Gastrocnemius medialis (tissue), 4 donors: ENCODE results near the gene ADPRHL1. TPM values are rescaled to one million over a fixed set of nuclear protein-coding genes. Genes with fewer than 3 reads are reported as not detected.

ENCODE experiments used
- ATAC-seq, 2 donors: fragments of 150-250 bp; one replicate each; pipeline ENCODE4 v1.9.1; 2016
- DNase-seq, 2 donors: peaks; one replicate each; pipeline ENCODE4 v3.0.0-alpha.2; 2019
- H3K27ac ChIP-seq, 4 donors: fragments of 200-600 bp; sonication (generic); 1 replicate in 1 of 4; 2 replicates in 3 of 4; pipeline ENCODE4 v1.5.1; 2016 to 2018; ENCODE audit warnings: mild to moderate bottlenecking in 2 of 4, moderate library complexity in 1 of 4
- H3K27me3 ChIP-seq, 3 donors: fragments of 200-600 bp; sonication (generic) in 2 of 3; 1 replicate in 1 of 3; 2 replicates in 2 of 3; pipeline versions ENCODE4 v1.5.1 to v1.6.0; 2016 to 2019; ENCODE audit warnings: mild to moderate bottlenecking in 1 of 3, moderate library complexity in 1 of 3
- H3K36me3 ChIP-seq, 2 donors: fragments of 200-600 bp; sonication (generic) in 1 of 2; one replicate each; pipeline ENCODE4 v1.5.1; 2017 to 2018
- H3K4me1 ChIP-seq, 2 donors: fragments of 200-600 bp; sonication (generic) in 1 of 2; one replicate each; pipeline ENCODE4 v1.5.1; 2016 to 2017; ENCODE audit warnings: mild to moderate bottlenecking in 2 of 2
- H3K4me3 ChIP-seq, 4 donors: fragments of 200-600 bp; sonication (generic) in 3 of 4; 1 replicate in 1 of 4; 2 replicates in 3 of 4; pipeline ENCODE4 v1.5.1; 2016 to 2019; ENCODE audit warnings: mild to moderate bottlenecking in 2 of 4
- H3K9me3 ChIP-seq, 3 donors: fragments of 200-600 bp; sonication (generic) in 2 of 3; 1 replicate in 1 of 3; 2 replicates in 2 of 3; pipeline ENCODE4 v1.5.1; 2016 to 2019
- CTCF ChIP-seq, 5 experiments: fragments of 450-650 bp in 3 of 5; fragments of 200-600 bp in 2 of 5; sonication (generic) in 2 of 5; IDR thresholded peaks in 4 of 5; conservative IDR thresholded peaks in 1 of 5; 1 replicate in 4 of 5; 2 replicates in 1 of 5; pipeline ENCODE4 v1.5.1; 2016 to 2019; ENCODE audit warnings: antibody characterized with exemption in 5 of 5, mild to moderate bottlenecking in 3 of 5, moderate library complexity in 3 of 5
- POLR2A ChIP-seq, 2 donors: fragments of 450-650 bp; IDR thresholded peaks; one replicate each; pipeline ENCODE4 v1.6.1; 2017; ENCODE audit warnings: antibody characterized with exemption in 2 of 2, mild to moderate bottlenecking in 2 of 2, moderate library complexity in 2 of 2
- in situ Hi-C, 4 donors: fragments of 200-750 bp; cut with MboI; loops; one replicate each; pipeline versions ENCODE4 v1.15.0 to v1.8.0; 2017; ENCODE audit warnings: low sequenced_read_pairs in 4 of 4
- intact Hi-C: fragments of 100-400 bp; cut with DNase I; formaldehyde crosslinking; loops from one replicate; pipeline ENCODE4 v1.15.1; 2023; ENCODE audit warnings: low total_unique reads
- total RNA-seq, 4 donors: library from RNA; depleted of rRNA; stranded (reverse); fragments of >200 nt; gene quantifications; one replicate each; pipeline versions ENCODE4 v1.1.0 to v1.2.3, GENCODE V29; 2016

The ADPRHL1 gene
- total RNA-seq, 4 donors from 2014 or later = 224 to 354 (median 295) TPM

GRCh38 chr13:113428469-113428865 lies 24.8 kb downstream of the ADPRHL1 start:
- Histone ChIP-seq H3K36me3 (peaks cover 0 to 26% of the 10 kb centered on the region in 2 donors), H3K9me3 (no peaks in the 10 kb centered on the region), H3K4me3 (no peak overlapping the region), H3K27ac (peak overlapping the region; percentile 4 to 73 (median 24)), H3K4me1 (no peaks in the 10 kb centered on the region), H3K27me3 (no peaks in the 10 kb centered on the region)
- intact Hi-C loops = no loop called here
- ATAC-seq (no peak), DNase-seq (no peak)
- in situ Hi-C loops = no loop called here
- TF ChIP-seq POLR2A (IDR thresholded peaks at IDR 0.05) (no peak), CTCF (IDR thresholded peaks at IDR 0.05 in 4 of 5, conservative IDR thresholded peaks at IDR 0.05 in 1 of 5) (no peak)

- Histone ChIP-seq H3K27me3 (no peaks in the 10 kb centered on the region), H3K9me3 (no peaks in the 10 kb centered on the region), H3K4me3 (no peak overlapping the region), H3K27ac (peak overlapping the region; percentile 22 to 73 (median 28)), H3K36me3 (peaks cover 0 to 33% of the 10 kb centered on the region in 2 donors), H3K4me1 (no peaks in the 10 kb centered on the region)
- intact Hi-C loops (no loop called here), in situ Hi-C loops (no loop called here)
- DNase-seq (no peak), ATAC-seq (no peak)
- TF ChIP-seq POLR2A (IDR thresholded peaks at IDR 0.05) (no peak), CTCF (IDR thresholded peaks at IDR 0.05 in 4 of 5, conservative IDR thresholded peaks at IDR 0.05 in 1 of 5) (no peak)
Observed at GRCh38 chr13:113427562-113428468, 25.5 kb downstream of the ADPRHL1 start.

GRCh38 chr13:113426591-113426986 lies 26.7 kb downstream of the ADPRHL1 start:
- TF ChIP-seq POLR2A (IDR thresholded peaks at IDR 0.05) = no peak
- TF ChIP-seq CTCF (IDR thresholded peaks at IDR 0.05 in 4 of 5, conservative IDR thresholded peaks at IDR 0.05 in 1 of 5) = no peak
- no peaks in the 10 kb centered on the region for H3K9me3 ChIP-seq
- in situ Hi-C loops = no loop called here
- intact Hi-C loops = no loop called here
- H3K4me1 ChIP-seq = no peaks in the 10 kb centered on the region
- ATAC-seq (no peak), DNase-seq (no peak)
- H3K27me3 ChIP-seq = no peaks in the 10 kb centered on the region
- H3K4me3 ChIP-seq = no peak overlapping the region
- peaks cover 0 to 42% of the 10 kb centered on the region in 2 donors for H3K36me3 ChIP-seq
- H3K27ac ChIP-seq = peak overlapping the region; percentile 51 to 73 (median 60)

- Histone ChIP-seq H3K27me3 (no peaks in the 10 kb centered on the region), H3K36me3 (peaks cover 0 to 42% of the 10 kb centered on the region in 2 donors), H3K27ac (peak overlapping the region; percentile 51 to 73 (median 60)), H3K4me3 (no peak overlapping the region), H3K9me3 (no peaks in the 10 kb centered on the region), H3K4me1 (no peaks in the 10 kb centered on the region)
- no peak for TF ChIP-seq POLR2A (IDR thresholded peaks at IDR 0.05)
- TF ChIP-seq CTCF (IDR thresholded peaks at IDR 0.05 in 4 of 5, conservative IDR thresholded peaks at IDR 0.05 in 1 of 5) = no peak
- in situ Hi-C loops = no loop called here
- peak; percentile 66 to 86 for ATAC-seq
- intact Hi-C loops = no loop called here
- peak in 1 of 2 donors; percentile 69 for DNase-seq
Observed at GRCh38 chr13:113425941-113426590, 27.2 kb downstream of the ADPRHL1 start.
